HG02981 (cell line): ENCODE results near the gene FASTKD2.
"Not testable (repeated sequence)": the region's sequence is repeated elsewhere in the genome, so short reads cannot be mapped to it uniquely, and the experiment has no call there.

Source experiments
- ATAC-seq: cut with Tn5 transposase; IDR thresholded peaks from one replicate; pipeline ENCODE4 v1.9.1; 2021; ENCODE audit warnings: mild to moderate bottlenecking, moderate library complexity; ENCODE audit not compliant: unreplicated experiment

Gene FASTKD2

GRCh38 chr2:206790311-206790935 is 25.0 kb downstream of the FASTKD2 start:
- no peak for ATAC-seq

- no peak for ATAC-seq
These were observed 27.2 kb downstream of the FASTKD2 start for GRCh38 chr2:206792645-206793044.

GRCh38 chr2:206797376-206797775 is 32.0 kb downstream of the FASTKD2 start:
- no peak for ATAC-seq

GRCh38 chr2:206798000-206798399 is 32.6 kb downstream of the FASTKD2 start:
- peak; percentile 77 for ATAC-seq

GRCh38 chr2:206799083-206799482 is 33.7 kb downstream of the FASTKD2 start:
- no peak for ATAC-seq

- peak; percentile 45 for ATAC-seq
These were observed 35.4 kb downstream of the FASTKD2 start for GRCh38 chr2:206800506-206801417.

GRCh38 chr2:206801418-206802189 is 36.2 kb downstream of the FASTKD2 start:
- ATAC-seq, result no peak

GRCh38 chr2:206802654-206803514 is 37.5 kb downstream of the FASTKD2 start:
- ATAC-seq, result no peak

GRCh38 chr2:206804326-206804725 is 38.9 kb downstream of the FASTKD2 start:
- ATAC-seq, result no peak

GRCh38 chr2:206805887-206806607 is 40.6 kb downstream of the FASTKD2 start:
- no peak for ATAC-seq

GRCh38 chr2:206807624-206808023 is 42.2 kb downstream of the FASTKD2 start:
- not testable (repeated sequence) for ATAC-seq

GRCh38 chr2:206812471-206812870 is 47.1 kb downstream of the FASTKD2 start:
- not testable (repeated sequence) for ATAC-seq

- ATAC-seq, result no peak
These were observed 49.1 kb downstream of the FASTKD2 start for GRCh38 chr2:206814498-206814897.

- no peak for ATAC-seq
These were observed 55.4 kb downstream of the FASTKD2 start for GRCh38 chr2:206820807-206821206.

- no peak for ATAC-seq
These were observed 57.8 kb downstream of the FASTKD2 start for GRCh38 chr2:206823178-206823577.

- no peak for ATAC-seq
These were observed 58.7 kb downstream of the FASTKD2 start for GRCh38 chr2:206824087-206824618.

GRCh38 chr2:206824993-206825392 is 59.6 kb downstream of the FASTKD2 start:
- ATAC-seq, result no peak

- no peak for ATAC-seq
These were observed 66.1 kb downstream of the FASTKD2 start for GRCh38 chr2:206831442-206831995.

- no peak for ATAC-seq
These were observed 67.5 kb downstream of the FASTKD2 start for GRCh38 chr2:206832873-206833272.
